Keratinocyte (primary cell): ENCODE measurements around the gene ANO10.

Experiments used
- CTCF ChIP-seq, 3 experiments: IDR thresholded peaks in 1 of 3; conservative IDR thresholded peaks in 1 of 3; optimal IDR thresholded peaks in 1 of 3; 2 replicates in 2 of 3; 3 replicates in 1 of 3; pipeline versions ENCODE3 to v1.5.1; 2011; ENCODE audit warnings: low read length in 3 of 3, mild to moderate bottlenecking in 3 of 3, moderate library complexity in 2 of 3, control low read depth in 1 of 3, inconsistent platforms in 1 of 3; ENCODE audit not compliant: insufficient read depth in 2 of 3; ENCODE audit errors: extremely low read depth in 1 of 3
- EZH2 ChIP-seq: IDR thresholded peaks from one replicate; pipeline ENCODE4 v1.6.1; 2012; ENCODE audit warnings: inconsistent platforms, mild to moderate bottlenecking, low read length, moderate library complexity

GRCh38 chr3:43400167-43400566, 221.6 kb downstream of the ANO10 start:
- TF ChIP-seq CTCF (optimal IDR thresholded peaks at IDR 0.05 in 1 of 3, IDR thresholded peaks at IDR 0.05 in 1 of 3, conservative IDR thresholded peaks at IDR 0.05 in 1 of 3; ENCODE audit: extremely low read depth in 1 of 3, insufficient read depth in 2 of 3, low read length in 3 of 3) (no peak), EZH2 (no peak)
